NCI-H510A (cell line): ENCODE measurements around the gene HAAO.
A peak's percentile ranks its signal among the peaks of the same experiment; 100 is the strongest.

Experiments used
- DNase-seq: peaks from one replicate; lab custom pipeline; 2025; lab: John Stamatoyannopoulos, UW

The HAAO gene

DNA sequence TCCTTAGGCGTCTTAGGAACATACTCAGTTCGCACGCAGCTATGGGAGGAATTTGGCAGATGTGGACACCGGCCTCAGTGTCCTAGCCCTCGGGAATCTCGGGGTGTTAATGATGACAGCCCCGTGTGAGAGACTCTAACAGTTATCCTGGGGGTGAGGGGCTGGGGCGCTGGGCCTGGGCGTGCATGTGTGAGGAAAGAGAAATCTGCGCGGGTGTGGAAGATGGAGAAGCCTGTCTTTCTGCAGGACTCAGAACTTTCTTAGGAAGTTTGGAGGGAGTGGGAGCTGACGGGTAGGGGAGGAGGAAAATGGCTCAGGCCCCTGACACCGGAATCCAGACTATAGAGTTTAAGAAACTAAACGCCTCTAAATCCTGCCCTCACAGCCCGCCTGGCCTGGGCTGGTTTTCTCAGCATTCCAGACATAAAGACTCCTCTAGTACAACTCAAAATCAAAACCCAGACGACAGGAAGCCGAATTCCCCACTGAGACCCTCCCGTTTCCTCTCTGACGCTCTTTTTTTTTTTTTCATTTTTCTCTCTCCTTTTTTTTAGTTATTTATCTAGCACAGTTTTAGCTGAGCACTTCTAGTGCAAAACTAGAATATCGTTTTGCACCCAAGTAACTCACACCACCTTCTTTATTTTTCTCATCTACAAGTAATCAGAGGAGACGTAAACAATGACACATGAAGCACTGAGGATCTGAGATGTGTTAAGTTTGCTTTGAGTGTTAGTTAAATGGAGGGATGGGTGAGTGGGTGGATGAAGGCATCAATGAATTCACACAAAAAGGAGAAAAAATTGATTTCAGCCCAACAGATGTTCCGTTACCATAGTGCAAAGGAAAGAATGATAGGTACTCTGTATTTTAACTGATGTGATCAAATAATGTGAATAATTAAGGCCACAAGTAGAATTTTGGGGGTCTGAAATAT, 1.2 kb upstream of the HAAO start:
- no peak for DNase-seq

DNA sequence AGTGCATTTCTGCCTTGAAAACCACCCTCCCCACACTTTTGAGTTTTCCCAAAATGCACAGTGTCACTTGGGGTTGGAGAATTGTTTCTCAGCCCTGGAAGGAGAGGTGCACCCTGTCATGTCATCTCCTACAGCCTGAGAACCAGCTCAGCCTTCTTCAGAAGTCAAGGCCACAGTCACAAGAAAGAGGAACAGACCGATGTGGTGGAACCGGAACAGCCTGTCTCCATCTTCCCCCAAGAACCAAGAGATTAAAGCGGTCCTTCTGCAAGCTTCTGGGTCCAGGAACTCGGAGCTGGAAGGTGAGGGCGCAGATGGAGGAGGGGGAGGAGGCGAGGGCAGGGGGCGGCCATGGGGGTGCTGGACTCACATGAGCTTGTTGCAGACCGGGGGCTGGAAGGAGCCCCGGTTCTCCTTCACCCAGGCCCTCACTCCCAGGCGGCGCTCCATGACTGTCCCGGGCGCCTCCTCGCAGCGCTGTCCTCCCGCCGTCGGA, 248 bp downstream of the HAAO start:
- no peak for DNase-seq

GRCh38 chr2:42791606-42792005, 777 bp downstream of the HAAO start:
- no peak for DNase-seq

- DNase-seq, result no peak
Measured at GRCh38 chr2:42789751-42790150, 2.6 kb downstream of the HAAO start.

- DNase-seq, result no peak
Measured at GRCh38 chr2:42788882-42789281, 3.5 kb downstream of the HAAO start.

GRCh38 chr2:42788478-42788793, 3.9 kb downstream of the HAAO start:
- DNase-seq, result no peak

DNA sequence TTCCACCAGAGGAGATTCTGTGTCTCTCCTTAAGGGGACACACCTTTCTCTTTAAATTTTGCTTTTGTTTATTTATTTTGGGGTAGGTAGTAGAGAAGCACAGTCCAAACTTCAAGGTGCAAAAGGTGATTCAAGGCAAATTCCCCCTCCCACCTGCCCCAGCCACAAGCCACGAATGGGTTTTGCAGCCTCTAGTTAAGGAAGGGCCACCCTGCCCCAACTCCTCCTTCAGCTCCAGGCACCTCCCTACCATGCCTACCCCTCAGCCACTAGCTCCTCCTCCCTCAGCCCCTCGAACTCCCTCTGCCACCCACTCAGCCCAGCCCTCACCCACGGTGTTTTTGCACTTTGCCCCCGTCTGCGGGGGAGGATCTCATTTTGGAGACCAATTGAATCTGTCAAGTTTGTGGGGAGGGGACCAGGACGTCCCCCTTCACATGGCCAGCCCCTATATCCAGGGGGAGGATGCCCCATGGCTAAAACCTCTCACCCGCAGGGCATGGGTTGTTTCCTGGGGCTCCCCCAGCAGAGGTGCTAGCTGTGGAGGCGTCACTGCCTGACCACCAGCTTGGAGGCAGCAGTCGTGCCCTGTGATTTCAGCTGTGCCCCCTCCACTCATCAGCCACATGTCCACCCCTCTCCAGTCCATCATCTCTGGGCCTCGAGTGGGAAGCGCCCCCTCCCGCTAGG, 4.5 kb downstream of the HAAO start:
- DNase-seq, result no peak

GRCh38 chr2:42787424-42787787, 5.0 kb downstream of the HAAO start:
- DNase-seq, result no peak

DNA sequence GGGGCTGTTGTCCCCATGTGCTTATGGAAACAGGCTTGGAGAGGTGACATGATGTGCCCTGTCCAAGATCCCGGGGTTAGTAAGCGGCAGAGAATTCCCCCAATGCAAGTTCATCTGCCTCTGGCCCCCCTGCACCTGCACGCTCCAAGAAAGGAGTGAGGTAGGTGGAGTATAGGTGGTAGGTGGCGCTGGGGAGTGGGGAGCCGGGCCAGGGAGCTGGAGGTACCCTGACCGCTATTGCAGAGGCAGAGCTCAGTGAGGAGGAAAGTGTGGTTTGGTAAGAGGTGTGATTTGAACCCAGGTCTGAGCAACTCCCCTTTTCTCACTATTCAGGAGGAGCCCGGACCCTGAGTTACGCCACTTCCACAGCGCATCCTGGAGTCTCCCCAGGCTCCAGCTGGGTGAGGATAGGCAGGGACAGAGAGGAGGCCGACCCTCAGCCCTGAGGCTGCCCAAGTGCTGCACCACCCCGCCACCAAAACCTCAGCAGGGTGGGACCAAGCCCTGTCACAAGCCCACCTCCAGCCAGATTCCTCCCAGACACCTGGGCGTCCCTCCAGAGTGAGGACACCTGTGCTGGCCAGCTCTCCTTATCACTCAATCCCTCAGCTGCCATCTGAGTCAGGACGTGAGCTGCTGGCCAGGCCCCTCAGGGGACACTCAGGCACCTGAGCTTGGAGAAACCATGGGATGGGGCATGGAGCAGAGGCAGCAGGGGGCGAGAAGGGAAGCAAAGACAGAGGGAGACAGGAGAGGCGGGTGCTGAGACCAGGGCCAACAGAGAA, 5.6 kb downstream of the HAAO start:
- DNase-seq, result no peak

- no peak for DNase-seq
Measured at GRCh38 chr2:42784204-42784880, 8.0 kb downstream of the HAAO start.

DNA sequence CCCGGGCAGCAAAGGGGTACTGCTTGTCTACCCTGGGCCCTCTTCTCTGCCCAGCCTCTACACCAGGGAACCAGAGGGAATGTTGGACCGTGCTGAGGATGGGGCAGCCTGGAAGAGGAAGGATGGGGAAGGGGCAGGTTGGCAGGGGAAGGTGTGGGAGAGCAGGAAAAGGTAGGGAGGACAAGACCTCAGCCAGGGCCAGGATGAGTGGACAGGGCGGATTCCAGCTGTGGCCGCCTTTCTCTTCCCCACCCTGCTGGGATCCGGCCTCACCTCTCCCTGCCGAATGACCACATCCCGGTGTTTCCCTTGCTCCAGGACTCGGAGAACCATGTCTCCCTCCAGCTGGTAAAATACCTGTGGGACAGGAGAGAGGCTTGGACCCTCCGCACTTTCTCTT, 8.9 kb downstream of the HAAO start:
- DNase-seq, result no peak

DNA sequence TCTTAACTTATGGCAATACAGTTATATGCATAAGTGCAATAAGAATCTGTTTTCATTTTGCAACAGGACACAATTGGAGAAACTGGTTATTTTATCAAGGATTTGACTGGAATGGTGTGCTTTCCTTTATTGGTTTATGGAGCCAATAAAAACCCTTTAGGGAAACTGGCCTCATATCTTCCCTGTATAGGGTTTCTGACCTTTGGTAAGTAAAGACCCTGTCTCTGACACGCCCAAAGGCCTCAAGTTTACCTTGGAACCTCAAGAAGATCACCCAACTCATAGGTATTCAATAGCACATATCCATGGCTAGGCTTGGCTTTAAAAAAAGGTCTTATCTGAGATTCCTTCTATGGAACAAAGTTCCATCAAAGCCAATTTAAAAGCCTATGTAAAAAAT, 11.2 kb downstream of the HAAO start:
- no peak for DNase-seq

GRCh38 chr2:42777883-42778805, 14.2 kb downstream of the HAAO start:
- DNase-seq, result no peak

DNA sequence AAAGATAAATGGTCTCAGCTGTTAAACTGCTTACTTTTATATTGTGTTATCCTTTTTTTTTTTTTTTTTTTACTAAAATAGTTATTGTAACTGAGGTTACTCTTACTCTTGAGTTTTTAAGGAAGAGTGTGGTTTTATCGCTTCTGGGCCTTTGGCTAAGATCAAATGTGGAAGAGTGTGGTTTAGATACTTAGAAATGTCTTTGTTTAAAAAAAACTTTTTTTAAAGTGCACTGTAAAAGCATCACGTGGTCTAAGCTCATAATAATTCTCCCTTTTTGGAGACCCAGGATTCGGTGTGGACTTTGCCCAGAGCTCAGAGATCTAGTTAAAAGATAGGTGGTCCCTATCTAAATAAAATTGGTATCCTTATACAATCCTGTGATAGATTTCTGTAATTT, 16.6 kb downstream of the HAAO start:
- no peak for DNase-seq

- no peak for DNase-seq
Measured at GRCh38 chr2:42775186-42775585, 17.2 kb downstream of the HAAO start.

DNA sequence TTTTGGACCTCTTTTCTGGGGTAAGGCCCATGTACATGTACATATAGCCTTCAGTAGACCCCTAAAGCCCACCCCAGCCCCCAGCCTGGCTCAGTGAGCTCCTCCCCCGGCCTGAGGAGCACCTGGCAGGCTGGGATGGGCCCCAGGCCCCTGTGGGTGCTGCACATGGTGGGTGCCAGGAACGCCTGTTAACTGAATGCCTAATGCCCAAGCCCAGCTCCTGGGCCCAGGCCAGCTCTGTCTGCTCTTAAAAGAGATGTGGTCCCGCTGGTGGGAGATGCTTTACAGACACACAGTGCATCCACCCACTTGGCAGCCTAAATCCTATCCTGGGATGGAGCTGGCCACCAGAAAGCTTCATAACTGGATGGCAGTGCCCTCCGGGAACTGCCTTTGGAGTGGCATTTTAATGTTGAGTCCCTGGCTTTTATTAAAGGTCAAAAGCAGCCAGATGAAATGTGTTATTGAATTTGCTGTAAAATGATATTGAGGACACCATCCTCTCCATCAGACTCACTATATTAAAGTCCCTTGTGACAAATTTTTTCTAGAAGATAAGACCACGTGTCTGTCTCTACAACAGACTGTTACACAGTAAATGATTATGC, 20.7 kb downstream of the HAAO start:
- DNase-seq, result no peak

DNA sequence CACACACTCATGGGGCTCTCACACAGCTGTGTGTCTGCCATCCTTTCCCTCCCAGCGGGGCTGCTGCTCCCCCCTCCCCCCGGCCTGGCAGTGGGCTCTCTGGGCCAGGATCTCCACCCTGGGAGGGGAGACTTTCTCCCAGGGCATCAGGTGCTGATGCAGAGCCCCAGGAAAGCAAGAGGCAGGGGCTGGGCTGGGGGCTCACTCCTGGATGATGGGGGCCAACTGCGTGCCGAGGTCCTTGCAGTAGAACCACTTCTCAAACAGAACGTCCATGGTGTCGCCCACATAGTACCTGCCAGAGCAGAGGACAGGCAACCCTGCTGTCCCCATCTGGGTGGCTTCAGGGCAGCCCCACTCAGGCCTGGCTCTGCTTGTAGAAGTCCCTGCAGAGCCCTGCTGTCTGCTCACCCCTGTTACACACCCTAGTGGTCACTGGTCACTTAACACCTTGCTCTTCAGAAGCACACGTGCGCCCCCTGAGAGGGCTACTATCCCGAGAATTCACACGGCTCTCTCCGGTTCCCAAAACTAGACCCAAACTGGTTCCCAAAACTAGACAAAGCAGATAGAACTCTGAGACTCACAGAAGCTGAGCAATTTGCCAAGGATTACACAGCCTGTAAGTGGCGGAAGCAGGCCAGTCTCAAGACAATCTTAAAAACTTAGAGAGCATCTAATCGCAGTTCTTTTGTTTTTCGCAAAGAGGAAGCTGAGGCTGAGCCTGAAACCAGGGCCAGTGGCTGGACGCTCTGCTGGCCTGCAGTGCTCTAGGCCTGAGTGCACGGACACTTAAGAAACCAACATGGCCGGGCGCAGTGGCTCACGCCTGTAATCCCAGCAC, 21.9 kb downstream of the HAAO start:
- peak; percentile 2 for DNase-seq

GRCh38 chr2:42769583-42770287, 22.6 kb downstream of the HAAO start:
- DNase-seq, result no peak

DNA sequence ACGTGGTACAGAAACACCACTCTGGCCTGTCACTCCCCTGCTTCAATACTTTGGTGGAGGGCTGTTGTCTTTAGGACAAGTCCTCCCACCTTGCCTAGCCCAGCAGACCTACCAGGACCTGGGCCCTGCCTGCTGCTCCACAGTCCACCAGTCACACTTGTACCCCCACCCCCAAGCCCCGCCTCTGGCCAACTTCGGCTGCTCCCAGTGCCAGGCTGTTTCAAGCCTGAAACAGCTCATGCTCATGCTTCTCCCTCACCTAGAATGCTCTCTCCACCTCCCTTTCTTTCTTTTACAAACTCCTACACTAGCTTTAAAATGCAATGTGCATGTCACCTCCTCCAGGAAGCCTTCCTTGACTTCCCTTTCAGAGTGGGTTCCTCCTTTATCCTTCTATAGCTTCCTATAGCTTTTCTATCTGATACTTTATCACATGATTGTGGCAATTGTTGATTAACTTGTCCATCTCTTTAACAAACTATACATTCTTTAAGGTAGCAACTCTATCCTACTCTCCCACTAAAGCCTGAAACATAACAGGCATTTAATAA, 23.6 kb downstream of the HAAO start:
- no peak for DNase-seq
